Measurements from ENCODE around the gene CHL1.

CHL1 gene

GRCh38 chr3:260898-261297 lies 64.3 kb downstream of the CHL1 start:
- Histone ChIP-seq H3K4me3 (ENCODE audit: low read depth, low read length) (no peak overlapping the region), H3K9me3 (ENCODE audit: control insufficient read depth, insufficient read depth, low read length) (no peaks in the 10 kb centered on the region), H3K9ac (ENCODE audit: low read depth, low read length) (no peak overlapping the region), H3K36me3 (ENCODE audit: control insufficient read depth, insufficient read depth, low read length) (no peaks in the 10 kb centered on the region), H3K27me3 (ENCODE audit: control insufficient read depth, insufficient read depth, low read length) (no peaks in the 10 kb centered on the region), H3K4me1 (ENCODE audit: control insufficient read depth, insufficient read depth, low read length) (no peaks in the 10 kb centered on the region)

GRCh38 chr3:263393-263792 lies 66.8 kb downstream of the CHL1 start:
- H3K9me3 ChIP-seq (ENCODE audit: control insufficient read depth, insufficient read depth, low read length): no peaks in the 10 kb centered on the region
- no peaks in the 10 kb centered on the region for H3K4me1 ChIP-seq (ENCODE audit: control insufficient read depth, insufficient read depth, low read length)
- no peak overlapping the region for H3K9ac ChIP-seq (ENCODE audit: low read depth, low read length)
- no peak overlapping the region for H3K4me3 ChIP-seq (ENCODE audit: low read depth, low read length)
- H3K27me3 ChIP-seq (ENCODE audit: control insufficient read depth, insufficient read depth, low read length): no peaks in the 10 kb centered on the region
- no peaks in the 10 kb centered on the region for H3K36me3 ChIP-seq (ENCODE audit: control insufficient read depth, insufficient read depth, low read length)

DNA sequence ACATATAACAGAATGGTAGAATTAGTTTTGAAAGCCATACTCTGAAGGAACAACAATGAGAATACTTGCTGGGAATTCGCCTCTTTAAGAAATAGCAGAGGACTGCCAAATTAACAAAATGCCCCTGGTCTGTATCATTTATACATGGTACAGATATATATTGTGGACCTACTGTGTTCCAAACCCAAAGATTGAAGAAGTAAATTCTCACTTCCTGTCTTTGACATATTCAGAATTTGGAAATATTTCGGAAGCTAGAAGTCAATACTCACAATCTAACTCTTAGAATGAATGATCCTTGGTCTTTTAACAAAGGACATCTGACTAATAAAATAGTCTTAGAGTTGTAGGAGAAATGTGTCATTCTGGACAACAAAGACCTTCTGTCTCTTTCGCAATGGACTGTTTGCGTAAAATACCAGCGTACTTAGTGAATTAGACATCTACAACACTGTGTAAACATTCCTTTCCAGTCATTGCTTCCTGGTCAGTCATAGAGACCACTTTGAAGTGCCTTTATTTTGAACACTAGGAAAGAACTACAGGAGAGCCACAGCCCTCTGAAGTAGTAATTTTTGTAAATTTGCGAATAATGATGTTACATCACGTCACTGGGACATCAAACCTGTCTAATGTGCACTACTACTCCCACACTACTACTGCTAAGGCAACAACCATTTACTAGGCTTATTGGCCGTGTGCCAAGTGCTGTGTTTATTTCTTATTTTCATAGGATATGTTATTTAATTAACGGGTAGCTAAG lies 68.0 kb downstream of the CHL1 start:
- no peak overlapping the region for H3K4me3 ChIP-seq (ENCODE audit: low read depth, low read length)
- no peak overlapping the region for H3K9ac ChIP-seq (ENCODE audit: low read depth, low read length)
- H3K4me1 ChIP-seq (ENCODE audit: control insufficient read depth, insufficient read depth, low read length): no peaks in the 10 kb centered on the region
- H3K9me3 ChIP-seq (ENCODE audit: control insufficient read depth, insufficient read depth, low read length): no peaks in the 10 kb centered on the region
- no peaks in the 10 kb centered on the region for H3K36me3 ChIP-seq (ENCODE audit: control insufficient read depth, insufficient read depth, low read length)
- H3K27me3 ChIP-seq (ENCODE audit: control insufficient read depth, insufficient read depth, low read length): no peaks in the 10 kb centered on the region

DNA sequence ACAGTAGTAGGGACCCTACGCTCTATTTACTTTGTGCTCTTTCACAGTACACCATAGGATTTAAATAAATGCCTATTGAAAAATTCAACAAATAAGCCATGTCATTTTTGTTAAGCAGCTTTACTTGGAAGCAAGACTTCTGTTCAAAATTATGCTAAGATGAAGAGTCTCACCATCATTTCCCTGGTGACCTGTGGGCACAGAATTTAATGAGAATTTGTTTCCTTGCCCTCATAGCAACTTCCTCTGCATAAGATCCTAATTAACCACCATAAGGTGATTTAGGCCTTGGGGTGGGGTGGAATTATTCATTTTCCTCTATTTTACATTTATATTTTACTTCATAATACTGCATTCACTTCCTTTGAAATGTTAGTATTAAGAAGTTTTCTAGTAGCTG lies 70.5 kb downstream of the CHL1 start:
- H3K9ac ChIP-seq (ENCODE audit: low read depth, low read length): no peak overlapping the region
- H3K9me3 ChIP-seq (ENCODE audit: control insufficient read depth, insufficient read depth, low read length): no peaks in the 10 kb centered on the region
- H3K36me3 ChIP-seq (ENCODE audit: control insufficient read depth, insufficient read depth, low read length): no peaks in the 10 kb centered on the region
- no peaks in the 10 kb centered on the region for H3K27me3 ChIP-seq (ENCODE audit: control insufficient read depth, insufficient read depth, low read length)
- no peak overlapping the region for H3K4me3 ChIP-seq (ENCODE audit: low read depth, low read length)
- no peaks in the 10 kb centered on the region for H3K4me1 ChIP-seq (ENCODE audit: control insufficient read depth, insufficient read depth, low read length)

DNA sequence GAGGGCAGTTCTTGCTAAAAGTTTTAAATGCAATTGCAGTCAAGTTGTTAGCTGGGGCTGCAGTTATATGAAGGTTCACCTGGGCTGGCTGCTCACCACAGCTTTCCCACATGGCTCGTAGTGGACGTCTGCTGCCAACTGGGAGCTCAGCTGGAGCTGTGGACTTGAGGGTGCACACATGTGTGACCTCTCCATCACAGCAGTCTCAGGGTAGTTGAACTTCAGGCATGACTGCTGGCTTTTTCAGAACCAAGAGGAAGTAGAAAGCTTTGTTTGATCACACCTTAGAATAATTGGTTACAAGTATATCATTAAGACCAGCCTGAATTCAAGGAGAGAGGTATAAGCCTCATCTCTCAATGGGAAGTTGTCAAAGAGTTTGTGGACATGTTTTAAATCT lies 74.1 kb downstream of the CHL1 start:
- Histone ChIP-seq H3K4me3 (ENCODE audit: low read depth, low read length) (no peak overlapping the region), H3K4me1 (ENCODE audit: control insufficient read depth, insufficient read depth, low read length) (no peaks in the 10 kb centered on the region), H3K9ac (ENCODE audit: low read depth, low read length) (no peak overlapping the region), H3K9me3 (ENCODE audit: control insufficient read depth, insufficient read depth, low read length) (no peaks in the 10 kb centered on the region), H3K36me3 (ENCODE audit: control insufficient read depth, insufficient read depth, low read length) (no peaks in the 10 kb centered on the region), H3K27me3 (ENCODE audit: control insufficient read depth, insufficient read depth, low read length) (no peaks in the 10 kb centered on the region)

DNA sequence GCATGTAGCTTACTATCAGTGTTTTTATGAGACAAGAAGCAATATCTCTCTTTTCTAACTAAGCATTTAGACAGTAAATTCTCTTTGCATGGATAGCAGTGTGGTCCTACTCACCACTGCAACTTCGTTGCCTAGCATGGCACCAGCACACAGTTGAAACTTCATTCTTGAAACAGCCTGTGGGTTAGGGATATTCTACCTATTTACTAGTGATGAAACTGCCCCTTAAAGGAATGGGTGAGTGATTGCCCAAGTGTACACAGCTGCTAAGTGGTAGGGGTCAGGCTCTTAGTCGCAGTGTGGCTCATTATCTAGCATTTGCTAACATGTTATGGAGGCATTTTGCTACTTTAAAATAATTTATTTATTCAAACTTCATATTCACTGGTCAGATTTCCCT lies 78.4 kb downstream of the CHL1 start:
- Histone ChIP-seq H3K4me3 (ENCODE audit: low read depth, low read length) (no peak overlapping the region), H3K36me3 (ENCODE audit: control insufficient read depth, insufficient read depth, low read length) (no peaks in the 10 kb centered on the region), H3K27me3 (ENCODE audit: control insufficient read depth, insufficient read depth, low read length) (no peaks in the 10 kb centered on the region), H3K9me3 (ENCODE audit: control insufficient read depth, insufficient read depth, low read length) (no peaks in the 10 kb centered on the region), H3K9ac (ENCODE audit: low read depth, low read length) (no peak overlapping the region), H3K4me1 (ENCODE audit: control insufficient read depth, insufficient read depth, low read length) (no peaks in the 10 kb centered on the region)

GRCh38 chr3:277873-278272 lies 81.3 kb downstream of the CHL1 start:
- Histone ChIP-seq H3K4me1 (ENCODE audit: control insufficient read depth, insufficient read depth, low read length) (no peaks in the 10 kb centered on the region), H3K36me3 (ENCODE audit: control insufficient read depth, insufficient read depth, low read length) (no peaks in the 10 kb centered on the region), H3K27me3 (ENCODE audit: control insufficient read depth, insufficient read depth, low read length) (no peaks in the 10 kb centered on the region), H3K9ac (ENCODE audit: low read depth, low read length) (no peak overlapping the region), H3K9me3 (ENCODE audit: control insufficient read depth, insufficient read depth, low read length) (no peaks in the 10 kb centered on the region), H3K4me3 (ENCODE audit: low read depth, low read length) (no peak overlapping the region)

- H3K4me1 ChIP-seq (ENCODE audit: control insufficient read depth, insufficient read depth, low read length): no peaks in the 10 kb centered on the region
- no peaks in the 10 kb centered on the region for H3K9me3 ChIP-seq (ENCODE audit: control insufficient read depth, insufficient read depth, low read length)
- H3K4me3 ChIP-seq (ENCODE audit: low read depth, low read length): no peak overlapping the region
- no peaks in the 10 kb centered on the region for H3K27me3 ChIP-seq (ENCODE audit: control insufficient read depth, insufficient read depth, low read length)
- H3K9ac ChIP-seq (ENCODE audit: low read depth, low read length): no peak overlapping the region
- H3K36me3 ChIP-seq (ENCODE audit: control insufficient read depth, insufficient read depth, low read length): no peaks in the 10 kb centered on the region
Measured at GRCh38 chr3:278300-279064, 81.9 kb downstream of the CHL1 start.

DNA sequence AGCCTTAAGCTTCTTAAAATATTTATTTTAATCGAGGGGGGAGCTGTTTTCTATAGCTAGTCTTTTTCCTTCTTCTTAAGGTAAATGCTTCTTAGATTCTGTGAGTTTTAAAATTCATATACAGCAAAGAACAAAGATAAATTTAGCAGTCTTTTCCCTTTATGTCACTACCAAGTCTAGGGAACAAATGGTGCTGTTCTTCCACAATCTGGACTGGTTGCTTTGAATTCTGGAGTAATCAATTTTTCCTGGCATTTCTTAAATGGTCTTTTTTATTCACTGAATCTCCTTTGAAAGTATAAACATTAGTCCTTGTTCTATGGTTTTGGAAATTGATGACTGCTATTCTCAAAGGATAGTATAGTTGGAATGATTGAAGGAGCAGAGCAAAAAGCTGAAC lies 82.8 kb downstream of the CHL1 start:
- no peaks in the 10 kb centered on the region for H3K4me1 ChIP-seq (ENCODE audit: control insufficient read depth, insufficient read depth, low read length)
- no peaks in the 10 kb centered on the region for H3K27me3 ChIP-seq (ENCODE audit: control insufficient read depth, insufficient read depth, low read length)
- H3K36me3 ChIP-seq (ENCODE audit: control insufficient read depth, insufficient read depth, low read length): no peaks in the 10 kb centered on the region
- no peak overlapping the region for H3K9ac ChIP-seq (ENCODE audit: low read depth, low read length)
- no peaks in the 10 kb centered on the region for H3K9me3 ChIP-seq (ENCODE audit: control insufficient read depth, insufficient read depth, low read length)
- no peak overlapping the region for H3K4me3 ChIP-seq (ENCODE audit: low read depth, low read length)

DNA sequence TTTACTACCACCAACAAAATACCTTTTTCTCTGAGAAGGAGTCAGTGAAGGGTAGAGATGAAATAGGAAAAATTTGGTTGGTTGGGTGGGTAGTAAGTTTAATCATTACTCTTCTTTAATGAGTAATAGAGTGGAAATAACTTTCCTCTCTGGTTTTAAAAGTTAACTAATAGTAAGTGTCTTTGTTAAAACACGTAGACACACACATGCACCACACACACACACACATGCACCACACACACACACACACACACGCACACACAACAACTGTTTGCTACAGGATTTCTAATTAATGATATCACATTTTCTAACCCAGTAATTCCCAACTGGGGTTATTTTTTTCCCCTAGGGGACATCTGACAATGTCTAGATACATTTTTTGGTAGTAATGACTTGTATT lies 84.1 kb downstream of the CHL1 start:
- no peaks in the 10 kb centered on the region for H3K27me3 ChIP-seq (ENCODE audit: control insufficient read depth, insufficient read depth, low read length)
- H3K4me1 ChIP-seq (ENCODE audit: control insufficient read depth, insufficient read depth, low read length): no peaks in the 10 kb centered on the region
- no peak overlapping the region for H3K9ac ChIP-seq (ENCODE audit: low read depth, low read length)
- H3K9me3 ChIP-seq (ENCODE audit: control insufficient read depth, insufficient read depth, low read length): no peaks in the 10 kb centered on the region
- no peak overlapping the region for H3K4me3 ChIP-seq (ENCODE audit: low read depth, low read length)
- H3K36me3 ChIP-seq (ENCODE audit: control insufficient read depth, insufficient read depth, low read length): no peaks in the 10 kb centered on the region

DNA sequence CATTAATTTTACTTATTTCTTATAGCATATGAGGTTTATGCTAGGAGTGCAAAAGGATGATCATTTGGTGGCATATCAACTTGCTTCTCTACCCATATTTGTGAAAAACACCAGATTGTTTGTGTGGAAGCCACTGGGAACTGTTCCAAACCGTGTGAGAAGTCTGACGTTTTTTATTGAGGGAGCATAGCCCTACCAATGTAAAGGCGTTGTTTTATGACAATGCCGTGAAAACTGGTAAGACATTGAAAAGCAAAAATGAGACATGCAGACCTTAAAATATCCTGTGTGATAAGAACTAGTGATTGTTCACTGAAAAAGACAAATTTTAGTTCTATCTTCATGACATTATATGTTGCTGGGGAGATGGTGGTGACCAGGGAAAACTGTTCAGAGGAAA lies 87.8 kb downstream of the CHL1 start:
- no peaks in the 10 kb centered on the region for H3K9me3 ChIP-seq (ENCODE audit: control insufficient read depth, insufficient read depth, low read length)
- no peaks in the 10 kb centered on the region for H3K36me3 ChIP-seq (ENCODE audit: control insufficient read depth, insufficient read depth, low read length)
- no peak overlapping the region for H3K4me3 ChIP-seq (ENCODE audit: low read depth, low read length)
- no peaks in the 10 kb centered on the region for H3K27me3 ChIP-seq (ENCODE audit: control insufficient read depth, insufficient read depth, low read length)
- no peak overlapping the region for H3K9ac ChIP-seq (ENCODE audit: low read depth, low read length)
- no peaks in the 10 kb centered on the region for H3K4me1 ChIP-seq (ENCODE audit: control insufficient read depth, insufficient read depth, low read length)

GRCh38 chr3:288417-288816 lies 91.9 kb downstream of the CHL1 start:
- no peaks in the 10 kb centered on the region for H3K36me3 ChIP-seq (ENCODE audit: control insufficient read depth, insufficient read depth, low read length)
- no peaks in the 10 kb centered on the region for H3K4me1 ChIP-seq (ENCODE audit: control insufficient read depth, insufficient read depth, low read length)
- H3K27me3 ChIP-seq (ENCODE audit: control insufficient read depth, insufficient read depth, low read length): no peaks in the 10 kb centered on the region
- H3K9me3 ChIP-seq (ENCODE audit: control insufficient read depth, insufficient read depth, low read length): no peaks in the 10 kb centered on the region
- H3K4me3 ChIP-seq (ENCODE audit: low read depth, low read length): no peak overlapping the region
- no peak overlapping the region for H3K9ac ChIP-seq (ENCODE audit: low read depth, low read length)
